Kidney (tissue), 14 donors: ENCODE results near the gene TXNDC9. TPM values are rescaled to one million over a fixed set of nuclear protein-coding genes. Genes with fewer than 3 reads are reported as not detected.
"Not testable (repeated sequence)": the region's sequence is repeated elsewhere in the genome, so short reads cannot be mapped to it uniquely, and the experiment has no call there.

ENCODE experiments used
- DNase-seq, 5 donors: peaks; one replicate each; pipeline ENCODE4 v3.0.0-alpha.2; 2013 to 2020
- FAIRE-seq: peaks from 2 replicates; lab custom pipeline; 2012; peaks lifted over from hg19 to GRCh38; lab: Jason Lieb, UNC
- H3K27ac ChIP-seq, 2 donors: one replicate each; pipeline ENCODE4 v1.7.0; 2013; ENCODE audit warnings: low read depth in 2 of 2, low read length in 2 of 2, inconsistent platforms in 1 of 2
- H3K27me3 ChIP-seq: one replicate; pipeline ENCODE4 v1.7.1; 2013; ENCODE audit warnings: low read length, inconsistent platforms; ENCODE audit not compliant: control insufficient read depth, insufficient read depth
- H3K36me3 ChIP-seq, 3 donors: one replicate each; pipeline versions ENCODE4 v1.7.0 to v1.7.1; 2013; ENCODE audit warnings: low read length in 3 of 3, control low read depth in 1 of 3, inconsistent platforms in 1 of 3; ENCODE audit not compliant: insufficient read depth in 3 of 3, control insufficient read depth in 2 of 3
- H3K4me1 ChIP-seq, 3 donors: one replicate each; pipeline versions ENCODE4 v1.7.0 to v1.7.1; 2013; ENCODE audit warnings: low read length in 3 of 3, inconsistent platforms in 1 of 3, low read depth in 1 of 3; ENCODE audit not compliant: control insufficient read depth in 2 of 3, insufficient read depth in 2 of 3
- H3K4me3 ChIP-seq, 3 donors: one replicate each; pipeline versions ENCODE4 v1.7.0 to v1.8.1; 2013; ENCODE audit warnings: low read length in 3 of 3, control low read depth in 1 of 3, inconsistent platforms in 1 of 3
- H3K9ac ChIP-seq, 3 donors: one replicate each; pipeline versions ENCODE4 v1.7.0 to v1.7.1; 2013; ENCODE audit warnings: low read length in 3 of 3, control low read depth in 1 of 3, inconsistent platforms in 1 of 3
- H3K9me3 ChIP-seq, 3 donors: one replicate each; pipeline versions ENCODE4 v1.7.0 to v1.7.1; 2013; ENCODE audit warnings: low read length in 3 of 3, control low read depth in 1 of 3, inconsistent platforms in 1 of 3; ENCODE audit not compliant: control insufficient read depth in 2 of 3, insufficient read depth in 1 of 3
- CTCF ChIP-seq: IDR thresholded peaks from 3 replicates; pipeline ENCODE4 v1.5.1; 2012; ENCODE audit warnings: mild to moderate bottlenecking, moderate library complexity, borderline replicate concordance; ENCODE audit not compliant: insufficient read depth; ENCODE audit errors: extremely low read depth
- intact Hi-C: fragments of 100-400 bp; cut with DNase I; formaldehyde crosslinking; loops from one replicate; pipeline ENCODE4 v1.11.1; 2022
- polyA plus RNA-seq: library from polyadenylated mRNA; stranded (reverse); fragments of 350-450 nt; fragmentation: Illumina TruSeq; extraction: RNeasy Lipid Tissue Mini Kit (QIAGEN cat#74804); gene quantifications from one replicate; pipeline ENCODE4 v1.2.3, GENCODE V29; 2014; ENCODE audit warnings: low read depth, low replicate concordance; ENCODE audit not compliant: insufficient read depth
- total RNA-seq: library from RNA; stranded (reverse); fragmentation: NEBNext Ultra II Directional; extraction: Animal tissue kit (Norgen Biotek cat#: 25700); gene quantifications from one replicate; pipeline ENCODE4 v1.2.1, GENCODE V29; 2021
- donor health status: control.
- donor health status: control.
- donor health status: control.
- donor health status: control.
- donor health status: control.
- donor health status: DM: yes; HTN: yes; CAD: no.
- donor health status: Normal renal cell carcinoma (clear cell type).

Gene TXNDC9
- total and polyA plus RNA-seq, 2 donors from 2014 or later: 31.7 to 38.7 TPM

GRCh38 chr2:99374747-99375146, 38.6 kb upstream of the TXNDC9 start:
- H3K27me3 ChIP-seq: no peaks in the 10 kb centered on the region
- FAIRE-seq (no peak), DNase-seq (no peak)
- no peak for TF ChIP-seq CTCF
- H3K36me3 ChIP-seq: peaks cover 8 to 35% (median 12%) of the 10 kb centered on the region in 3 donors
- no peaks in the 10 kb centered on the region for H3K4me1 ChIP-seq
- no peak overlapping the region for H3K9ac ChIP-seq
- H3K9me3 ChIP-seq: no peaks in the 10 kb centered on the region
- intact Hi-C loops: no loop called here
- H3K27ac ChIP-seq: no peak overlapping the region
- no peak overlapping the region for H3K4me3 ChIP-seq

GRCh38 chr2:99373144-99373543, 37.0 kb upstream of the TXNDC9 start:
- H3K4me3 ChIP-seq: no peak overlapping the region
- no peaks in the 10 kb centered on the region for H3K9me3 ChIP-seq
- no peak for TF ChIP-seq CTCF
- H3K27ac ChIP-seq: no peak overlapping the region
- intact Hi-C loops: no loop called here
- no peak overlapping the region for H3K9ac ChIP-seq
- H3K4me1 ChIP-seq: no peaks in the 10 kb centered on the region
- no peaks in the 10 kb centered on the region for H3K27me3 ChIP-seq
- no peak for FAIRE-seq
- DNase-seq: no peak
- peaks cover 8 to 27% (median 17%) of the 10 kb centered on the region in 3 donors for H3K36me3 ChIP-seq

- H3K4me3 ChIP-seq, H3K9ac ChIP-seq, DNase-seq, H3K4me1 ChIP-seq, H3K27ac ChIP-seq, H3K27me3 ChIP-seq, FAIRE-seq, intact Hi-C loops, H3K9me3 ChIP-seq: not testable (repeated sequence)
- H3K36me3 ChIP-seq: peaks cover 9 to 31% (median 30%) of the 10 kb centered on the region in 3 donors
Observed at GRCh38 chr2:99368854-99369253, 32.7 kb upstream of the TXNDC9 start.

- H3K4me3 ChIP-seq: no peak overlapping the region
- no peak for TF ChIP-seq CTCF
- no peak for DNase-seq
- H3K27ac ChIP-seq: no peak overlapping the region
- H3K9ac ChIP-seq: no peak overlapping the region
- intact Hi-C loops: no loop called here
- no peaks in the 10 kb centered on the region for H3K4me1 ChIP-seq
- H3K36me3 ChIP-seq: peaks cover 12 to 29% (median 27%) of the 10 kb centered on the region in 3 donors
- FAIRE-seq: no peak
- H3K9me3 ChIP-seq: no peaks in the 10 kb centered on the region
- no peaks in the 10 kb centered on the region for H3K27me3 ChIP-seq
Observed at GRCh38 chr2:99365661-99366060, 29.5 kb upstream of the TXNDC9 start.
